Panc1 (cell line): ENCODE measurements around the gene GRIK4.

Source experiments
- CTCF ChIP-seq: fragments of 450-650 bp; IDR thresholded peaks from 2 replicates; pipeline ENCODE4 v1.5.1; 2017; ENCODE audit warnings: mild to moderate bottlenecking
- POLR2AphosphoS5 ChIP-seq: IDR thresholded peaks from 2 replicates; pipeline ENCODE4 v1.6.1; 2012; ENCODE audit warnings: mild to moderate bottlenecking, low read depth, low read length, moderate library complexity
- REST ChIP-seq, 2 experiments: IDR thresholded peaks; 2 replicates each; pipeline ENCODE4 v1.6.1; 2011 to 2012; ENCODE audit warnings: low read depth in 2 of 2, control low read depth in 1 of 2, low read length in 1 of 2, mild to moderate bottlenecking in 1 of 2, moderate library complexity in 1 of 2; ENCODE audit not compliant: insufficient read depth in 1 of 2

- TF ChIP-seq CTCF (no peak), POLR2AphosphoS5 (no peak), REST (IDR thresholded peaks at IDR 0.05; ENCODE audit: insufficient read depth in 1 of 2, low read depth in 2 of 2, low read length in 1 of 2) (no peak)
These were observed 59.9 kb downstream of the GRIK4 start for GRCh38 chr11:120571476-120571875.
